Measurements from ENCODE around the gene RBM33. TPM values are rescaled to one million over a fixed set of nuclear protein-coding genes. Genes with fewer than 3 reads are reported as not detected.

RBM33 gene
- total RNA-seq, 1 experiment from 2014 or later, result 25.8 TPM

GRCh38 chr7:155744971-155745683, 100.7 kb downstream of the RBM33 start:
- in situ Hi-C loops (cut with HindIII; ENCODE audit: low pct_unique_long_range_greater_than_20kb, low sequenced_read_pairs), result no loop called here
- no peak for DNase-seq (ENCODE audit: low read depth, low spot score)

- in situ Hi-C loops (cut with HindIII; ENCODE audit: low pct_unique_long_range_greater_than_20kb, low sequenced_read_pairs), result no loop called here
- DNase-seq (ENCODE audit: low read depth, low spot score), result no peak
Measured at GRCh38 chr7:155745737-155746136, 101.3 kb downstream of the RBM33 start.

GRCh38 chr7:155746188-155746587, 101.7 kb downstream of the RBM33 start:
- in situ Hi-C loops (cut with HindIII; ENCODE audit: low pct_unique_long_range_greater_than_20kb, low sequenced_read_pairs), result no loop called here
- DNase-seq (ENCODE audit: low read depth, low spot score), result no peak

- no peak for DNase-seq (ENCODE audit: low read depth, low spot score)
Measured at GRCh38 chr7:155747209-155747608, 102.7 kb downstream of the RBM33 start.

GRCh38 chr7:155749578-155749977, 105.1 kb downstream of the RBM33 start:
- DNase-seq (ENCODE audit: low read depth, low spot score), result no peak
- in situ Hi-C loops (cut with HindIII; ENCODE audit: low pct_unique_long_range_greater_than_20kb, low sequenced_read_pairs), result no loop called here

More at GRCh38 chr7:155747209-155747608, 102.7 kb downstream of the RBM33 start:
- in situ Hi-C loops (cut with HindIII; ENCODE audit: low pct_unique_long_range_greater_than_20kb, low sequenced_read_pairs), result no loop called here

- no peak for DNase-seq (ENCODE audit: low read depth, low spot score)
- in situ Hi-C loops (cut with HindIII; ENCODE audit: low pct_unique_long_range_greater_than_20kb, low sequenced_read_pairs), result no loop called here
Measured at GRCh38 chr7:155750255-155751125, 106.0 kb downstream of the RBM33 start.

- in situ Hi-C loops (cut with HindIII; ENCODE audit: low pct_unique_long_range_greater_than_20kb, low sequenced_read_pairs), result no loop called here
Measured at GRCh38 chr7:155751409-155751808, 106.9 kb downstream of the RBM33 start.

GRCh38 chr7:155752756-155753445, 108.4 kb downstream of the RBM33 start:
- no peak for DNase-seq (ENCODE audit: low read depth, low spot score)
- in situ Hi-C loops (cut with HindIII; ENCODE audit: low pct_unique_long_range_greater_than_20kb, low sequenced_read_pairs), result no loop called here

More at GRCh38 chr7:155751409-155751808, 106.9 kb downstream of the RBM33 start:
- DNase-seq (ENCODE audit: low read depth, low spot score), result no peak

- no peak for DNase-seq (ENCODE audit: low read depth, low spot score)
- in situ Hi-C loops (cut with HindIII; ENCODE audit: low pct_unique_long_range_greater_than_20kb, low sequenced_read_pairs), result no loop called here
Measured at GRCh38 chr7:155753446-155753965, 109.0 kb downstream of the RBM33 start.

- DNase-seq (ENCODE audit: low read depth, low spot score), result no peak
- in situ Hi-C loops (cut with HindIII; ENCODE audit: low pct_unique_long_range_greater_than_20kb, low sequenced_read_pairs), result no loop called here
Measured at GRCh38 chr7:155754165-155754564, 109.7 kb downstream of the RBM33 start.

- in situ Hi-C loops (cut with HindIII; ENCODE audit: low pct_unique_long_range_greater_than_20kb, low sequenced_read_pairs), result no loop called here
- DNase-seq (ENCODE audit: low read depth, low spot score), result no peak
Measured at GRCh38 chr7:155755026-155755425, 110.6 kb downstream of the RBM33 start.

GRCh38 chr7:155756322-155756721, 111.9 kb downstream of the RBM33 start:
- in situ Hi-C loops (cut with HindIII; ENCODE audit: low pct_unique_long_range_greater_than_20kb, low sequenced_read_pairs), result no loop called here

GRCh38 chr7:155758348-155758747, 113.9 kb downstream of the RBM33 start:
- no peak for DNase-seq (ENCODE audit: low read depth, low spot score)
- in situ Hi-C loops (cut with HindIII; ENCODE audit: low pct_unique_long_range_greater_than_20kb, low sequenced_read_pairs), result no loop called here

More at GRCh38 chr7:155756322-155756721, 111.9 kb downstream of the RBM33 start:
- no peak for DNase-seq (ENCODE audit: low read depth, low spot score)

- no peak for DNase-seq (ENCODE audit: low read depth, low spot score)
- in situ Hi-C loops (cut with HindIII; ENCODE audit: low pct_unique_long_range_greater_than_20kb, low sequenced_read_pairs), result no loop called here
Measured at GRCh38 chr7:155759740-155760430, 115.4 kb downstream of the RBM33 start.

GRCh38 chr7:155761162-155761561, 116.7 kb downstream of the RBM33 start:
- DNase-seq (ENCODE audit: low read depth, low spot score), result no peak
- in situ Hi-C loops (cut with HindIII; ENCODE audit: low pct_unique_long_range_greater_than_20kb, low sequenced_read_pairs), result no loop called here

GRCh38 chr7:155762036-155762435, 117.6 kb downstream of the RBM33 start:
- DNase-seq (ENCODE audit: low read depth, low spot score), result no peak
- in situ Hi-C loops (cut with HindIII; ENCODE audit: low pct_unique_long_range_greater_than_20kb, low sequenced_read_pairs), result no loop called here

- DNase-seq (ENCODE audit: low read depth, low spot score), result no peak
- in situ Hi-C loops (cut with HindIII; ENCODE audit: low pct_unique_long_range_greater_than_20kb, low sequenced_read_pairs), result no loop called here
Measured at GRCh38 chr7:155762655-155763054, 118.2 kb downstream of the RBM33 start.

All from SK-MEL-5 (cell line).